GM18502 (cell line): ENCODE measurements around the gene CYP4F3.
"Not testable (repeated sequence)": the region's sequence is repeated elsewhere in the genome, so short reads cannot be mapped to it uniquely, and the experiment has no call there.

Experiments used
- ATAC-seq: cut with Tn5 transposase; IDR thresholded peaks from one replicate; pipeline ENCODE4 v1.9.1; 2021; ENCODE audit warnings: mild to moderate bottlenecking; ENCODE audit not compliant: unreplicated experiment, poor library complexity

CYP4F3 gene

DNA sequence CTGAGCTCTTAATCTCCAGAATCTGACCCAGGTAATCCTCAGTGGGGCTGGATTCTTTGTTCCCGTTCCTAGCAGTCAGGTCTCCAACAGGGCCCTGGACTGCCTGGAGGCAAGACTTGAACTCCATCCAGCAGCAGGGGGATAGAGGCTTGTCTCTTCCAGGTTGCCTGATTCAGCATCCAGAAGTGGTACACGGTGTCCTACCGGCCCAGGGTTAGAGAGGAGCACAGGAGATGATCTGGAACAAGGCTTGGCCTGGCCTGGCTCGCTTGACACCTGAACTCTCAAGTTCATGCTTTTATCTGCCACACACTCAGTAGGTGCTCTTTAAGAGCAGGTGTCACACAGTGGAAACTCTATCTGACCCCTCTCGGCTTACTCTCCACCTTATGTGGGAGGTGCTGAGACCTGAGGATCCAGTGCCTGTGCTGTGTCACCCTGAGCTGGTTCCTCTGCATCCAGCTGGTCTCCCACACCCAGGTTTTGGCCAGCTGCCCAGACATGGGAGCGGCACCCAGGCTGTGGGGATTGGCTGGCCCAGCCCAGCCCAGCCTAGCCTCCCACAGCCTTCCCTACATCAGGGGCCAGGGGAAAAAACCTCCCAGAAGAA is at the start of gene CYP4F3:
Gene CYP4F3 (plus strand): TSS at position 604 of the 610 bp plus-strand sequence. CDS start 519 bp downstream, outside the sequence.
- no peak for ATAC-seq

GRCh38 chr19:15591796-15592195 is 48.9 kb upstream of the CYP4F3 start:
- no peak for ATAC-seq

GRCh38 chr19:15592506-15592905 is 48.2 kb upstream of the CYP4F3 start:
- ATAC-seq = not testable (repeated sequence)

- ATAC-seq = not testable (repeated sequence)
These were observed 46.9 kb upstream of the CYP4F3 start for GRCh38 chr19:15593766-15594165.

GRCh38 chr19:15595069-15595468 is 45.6 kb upstream of the CYP4F3 start:
- ATAC-seq = no peak

- ATAC-seq = not testable (repeated sequence)
These were observed 32.4 kb upstream of the CYP4F3 start for GRCh38 chr19:15607978-15608925.

DNA sequence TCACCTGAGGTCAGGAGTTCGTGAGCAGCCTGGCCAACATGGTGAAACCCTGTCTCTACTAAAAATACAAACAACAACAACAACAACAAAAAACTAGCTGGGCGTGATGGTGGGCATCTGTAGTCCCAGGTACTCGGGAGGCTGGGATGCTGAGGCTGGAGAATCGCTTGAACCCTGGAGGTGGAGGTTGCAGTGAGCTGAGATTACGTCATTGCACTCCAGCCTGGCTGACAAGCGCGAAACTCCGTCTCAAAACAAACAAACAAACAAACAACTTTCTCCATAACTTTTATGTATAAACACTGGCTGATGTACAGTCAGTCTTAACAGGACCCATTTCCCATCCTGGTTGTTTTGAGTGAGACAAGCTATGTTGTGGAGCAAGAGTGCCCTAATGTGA is 31.4 kb upstream of the CYP4F3 start:
- ATAC-seq = no peak

GRCh38 chr19:15612342-15612741 is 28.4 kb upstream of the CYP4F3 start:
- no peak for ATAC-seq

- no peak for ATAC-seq
These were observed 27.4 kb upstream of the CYP4F3 start for GRCh38 chr19:15613338-15613737.

- no peak for ATAC-seq
These were observed 26.0 kb upstream of the CYP4F3 start, which contains the start of gene CYP4F8 for GRCh38 chr19:15614507-15615379. Gene CYP4F8, plus strand, starts transcription at chr19:15615218. Its CDS starts 399 bp downstream, at chr19:15615617.

- ATAC-seq = no peak
These were observed 25.2 kb upstream of the CYP4F3 start for GRCh38 chr19:15615526-15615925.

GRCh38 chr19:15616183-15616582 is 24.5 kb upstream of the CYP4F3 start:
- ATAC-seq = no peak

DNA sequence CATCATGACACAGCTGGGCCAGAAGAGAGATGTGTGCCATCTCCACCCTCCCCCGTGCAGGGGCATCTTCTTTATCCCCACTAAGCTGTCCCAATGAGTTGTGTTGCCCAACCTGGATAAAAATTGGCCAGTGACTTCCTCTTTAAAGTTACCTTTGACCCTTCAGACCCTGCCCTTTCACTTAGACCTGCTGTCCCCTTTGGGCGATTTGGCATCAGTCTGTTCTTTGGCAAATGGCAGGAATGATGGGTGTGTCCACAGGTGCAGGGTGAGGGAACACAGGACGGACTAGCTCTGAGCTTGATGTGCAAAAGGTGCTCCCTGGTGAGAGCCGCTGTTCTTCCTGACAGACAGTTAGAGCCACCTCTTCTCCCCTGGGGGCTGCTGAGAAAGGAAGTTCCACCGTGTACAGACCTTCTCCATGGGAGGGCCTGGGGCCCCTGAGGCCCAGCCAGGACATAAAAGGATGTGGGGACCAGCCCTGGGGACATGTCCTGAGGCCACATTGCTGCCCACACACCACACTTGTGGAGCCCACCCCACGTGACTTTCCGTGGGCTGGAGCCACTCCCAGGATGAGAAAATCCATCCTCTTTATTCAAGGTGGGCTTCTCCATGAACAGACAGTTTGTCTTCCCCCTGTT is 23.9 kb upstream of the CYP4F3 start:
- ATAC-seq = no peak

- ATAC-seq = no peak
These were observed 22.4 kb upstream of the CYP4F3 start for GRCh38 chr19:15618321-15618720.

GRCh38 chr19:15621801-15622200 is 18.9 kb upstream of the CYP4F3 start:
- ATAC-seq = no peak

DNA sequence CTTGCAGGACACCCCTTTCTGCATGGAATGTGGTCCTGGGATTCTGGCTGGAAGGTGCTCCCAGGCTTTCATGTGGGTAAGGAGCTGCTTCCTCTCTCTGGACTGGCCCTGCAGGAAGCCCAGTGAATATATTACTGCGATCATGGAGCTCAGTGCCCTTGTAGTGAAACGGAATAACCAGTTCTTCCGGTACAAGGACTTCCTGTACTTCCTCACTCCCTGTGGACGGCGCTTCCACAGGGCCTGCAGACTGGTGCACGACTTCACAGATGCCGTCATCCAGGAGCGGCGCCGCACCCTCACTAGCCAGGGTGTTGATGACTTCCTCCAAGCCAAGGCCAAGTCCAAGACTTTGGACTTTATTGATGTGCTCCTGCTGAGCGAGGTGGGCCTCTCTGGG is 17.7 kb upstream of the CYP4F3 start:
- ATAC-seq = no peak

DNA sequence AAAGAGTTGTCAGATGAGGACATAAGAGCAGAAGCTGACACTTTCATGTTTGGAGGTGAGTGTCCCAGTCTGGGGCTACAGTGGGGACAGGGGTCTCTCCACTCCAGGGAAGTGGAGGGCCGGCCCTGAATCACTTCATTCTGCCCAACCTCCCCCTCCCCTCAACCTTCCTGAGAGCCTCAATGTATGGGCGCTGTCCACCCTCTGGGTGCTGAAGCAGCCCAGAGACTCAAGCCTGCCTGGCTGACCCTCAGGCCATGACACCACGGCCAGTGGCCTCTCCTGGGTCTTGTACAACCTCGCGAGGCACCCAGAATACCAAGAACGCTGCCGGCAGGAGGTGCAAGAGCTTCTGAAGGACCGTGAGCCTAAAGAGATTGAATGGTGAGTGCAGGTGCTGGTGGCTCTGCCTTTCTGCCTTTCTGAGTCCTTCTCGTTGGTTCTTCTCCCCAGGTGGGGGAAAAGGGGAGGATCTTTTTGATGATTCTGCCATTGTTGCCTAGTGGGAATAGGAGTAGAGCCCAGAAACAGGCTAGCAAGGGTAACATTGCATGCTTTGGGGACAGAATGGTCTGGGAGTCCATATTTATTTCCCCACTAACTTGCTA is 16.9 kb upstream of the CYP4F3 start:
- ATAC-seq = no peak

GRCh38 chr19:15628236-15629002 is 12.3 kb upstream of the CYP4F3 start:
- no peak for ATAC-seq
